ENCODE measurements around the gene RORB. TPM values are rescaled to one million over a fixed set of nuclear protein-coding genes. Genes with fewer than 3 reads are reported as not detected.

The RORB gene
- total and polyA plus RNA-seq, 11 donors: 0.53 to 10.2 (median 3.4) TPM

DNA sequence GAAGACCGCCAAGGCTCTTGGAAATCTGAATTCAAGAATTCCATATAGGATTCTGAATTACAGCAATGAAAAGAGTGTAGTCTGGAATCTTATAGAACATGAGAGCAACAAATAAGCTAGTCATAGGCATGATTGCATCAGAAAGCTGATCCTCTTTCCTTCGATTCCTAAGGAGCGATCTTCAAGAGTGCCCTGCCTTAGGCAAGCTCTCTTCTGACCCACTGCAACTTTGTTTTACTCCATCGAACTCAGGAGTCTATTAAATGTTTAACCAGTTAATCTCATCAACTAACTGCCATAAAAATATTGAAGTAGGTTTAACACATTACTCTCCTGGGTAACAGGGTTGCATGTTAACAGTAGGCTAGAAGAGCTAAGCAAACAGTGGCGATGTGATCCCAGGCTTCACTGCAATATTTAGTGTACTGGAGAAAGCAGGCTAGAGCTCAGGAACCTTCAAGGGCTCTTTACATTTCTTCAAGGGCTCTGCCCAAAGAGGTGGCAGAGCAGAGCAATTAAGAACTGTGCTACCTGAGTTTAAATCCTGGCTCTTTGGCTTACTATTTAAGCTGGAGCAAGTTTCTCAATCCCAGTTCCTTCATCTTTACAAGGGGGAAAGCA is 146.3 kb downstream of the RORB start:
- DNase-seq: no peak
- ATAC-seq: no peak
- Histone ChIP-seq H3K4me1 (no peaks in the 10 kb centered on the region), H3K27ac (no peak overlapping the region), H3K4me3 (no peak overlapping the region), H3K9me3 (no peaks in the 10 kb centered on the region), H3K27me3 (no peaks in the 10 kb centered on the region), H3K36me3 (no peaks in the 10 kb centered on the region)
- WGBS, 4 donors: 82 to 86% (median 85%) methylated on average over 5 of the region's 5 CpGs
- intact Hi-C loops (cut with DNase I): no loop called here
- TF ChIP-seq, protein P1, sequence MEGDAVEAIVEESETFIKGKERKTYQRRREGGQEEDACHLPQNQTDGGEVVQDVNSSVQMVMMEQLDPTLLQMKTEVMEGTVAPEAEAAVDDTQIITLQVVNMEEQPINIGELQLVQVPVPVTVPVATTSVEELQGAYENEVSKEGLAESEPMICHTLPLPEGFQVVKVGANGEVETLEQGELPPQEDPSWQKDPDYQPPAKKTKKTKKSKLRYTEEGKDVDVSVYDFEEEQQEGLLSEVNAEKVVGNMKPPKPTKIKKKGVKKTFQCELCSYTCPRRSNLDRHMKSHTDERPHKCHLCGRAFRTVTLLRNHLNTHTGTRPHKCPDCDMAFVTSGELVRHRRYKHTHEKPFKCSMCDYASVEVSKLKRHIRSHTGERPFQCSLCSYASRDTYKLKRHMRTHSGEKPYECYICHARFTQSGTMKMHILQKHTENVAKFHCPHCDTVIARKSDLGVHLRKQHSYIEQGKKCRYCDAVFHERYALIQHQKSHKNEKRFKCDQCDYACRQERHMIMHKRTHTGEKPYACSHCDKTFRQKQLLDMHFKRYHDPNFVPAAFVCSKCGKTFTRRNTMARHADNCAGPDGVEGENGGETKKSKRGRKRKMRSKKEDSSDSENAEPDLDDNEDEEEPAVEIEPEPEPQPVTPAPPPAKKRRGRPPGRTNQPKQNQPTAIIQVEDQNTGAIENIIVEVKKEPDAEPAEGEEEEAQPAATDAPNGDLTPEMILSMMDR (IDR thresholded peaks at IDR 0.05): no peak
- TF ChIP-seq POLR2A (IDR thresholded peaks at IDR 0.05): no peak

DNA sequence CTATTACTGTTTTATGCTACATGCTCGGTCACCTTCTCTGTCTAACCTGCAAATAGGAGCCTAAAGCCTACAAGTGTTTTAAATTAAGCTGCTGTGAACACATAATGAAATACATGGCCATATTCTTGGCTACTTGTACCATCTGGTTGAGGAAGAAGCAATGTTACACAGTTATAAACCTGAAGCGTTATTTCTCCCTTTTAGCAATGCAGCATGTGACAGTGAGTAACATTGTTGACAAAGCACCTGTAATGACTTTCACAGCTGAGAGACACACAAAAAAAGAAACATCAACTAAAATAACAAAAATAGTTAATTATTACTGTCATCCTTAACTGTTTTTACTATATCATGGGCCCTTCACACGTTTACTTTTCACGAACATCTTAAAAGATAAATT is 146.9 kb downstream of the RORB start:
- Histone ChIP-seq H3K27me3 (no peaks in the 10 kb centered on the region), H3K4me1 (no peaks in the 10 kb centered on the region), H3K9me3 (no peaks in the 10 kb centered on the region), H3K27ac (no peak overlapping the region), H3K4me3 (no peak overlapping the region), H3K36me3 (no peaks in the 10 kb centered on the region)
- 78 to 87% (median 81%) methylated on average over 4 of the region's 4 CpGs for WGBS, 4 donors
- TF ChIP-seq, protein P1 (IDR thresholded peaks at IDR 0.05): no peak
- TF ChIP-seq POLR2A (IDR thresholded peaks at IDR 0.05): no peak
- DNase-seq (no peak), ATAC-seq (no peak)
- intact Hi-C loops (cut with DNase I): no loop called here

DNA sequence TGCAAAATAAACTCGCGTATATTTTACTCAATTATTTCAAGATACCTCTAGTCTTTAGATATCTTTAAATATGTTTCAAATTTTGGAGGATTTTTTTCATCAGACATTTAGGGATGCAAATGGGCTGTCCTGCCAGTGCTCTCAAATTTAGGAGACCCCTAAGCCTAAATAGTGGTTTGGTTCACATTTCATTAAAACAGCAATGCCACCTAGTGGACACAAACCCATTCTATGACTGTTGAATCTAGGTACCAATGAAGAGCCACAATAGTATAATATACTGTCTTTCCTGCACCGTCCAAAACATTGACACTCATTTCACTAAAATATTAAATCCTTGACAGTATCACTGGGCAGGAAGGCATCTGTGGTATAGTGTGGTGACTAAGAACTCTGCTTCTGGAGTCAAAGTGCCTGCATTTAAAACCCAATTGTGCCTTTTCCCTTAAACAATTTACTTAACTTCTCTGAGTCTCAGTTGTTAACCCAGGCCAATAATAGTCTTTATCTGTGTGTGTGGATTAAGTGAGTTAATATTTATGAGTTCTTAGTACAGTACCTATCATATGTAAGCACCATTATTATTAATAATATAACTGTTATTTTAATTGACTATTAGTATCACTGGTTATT is 148.0 kb downstream of the RORB start:
- Histone ChIP-seq H3K4me3 (no peak overlapping the region), H3K27ac (no peak overlapping the region), H3K9me3 (no peaks in the 10 kb centered on the region), H3K27me3 (no peaks in the 10 kb centered on the region), H3K36me3 (no peaks in the 10 kb centered on the region), H3K4me1 (no peaks in the 10 kb centered on the region)
- intact Hi-C loops (cut with DNase I): no loop called here
- DNase-seq: no peak
- WGBS, 4 donors: 66 to 75% (median 70%) methylated on average over 3 of the region's 3 CpGs
- no peak for TF ChIP-seq POLR2A (IDR thresholded peaks at IDR 0.05)
- TF ChIP-seq, protein P1 (IDR thresholded peaks at IDR 0.05): peak; percentile 19 to 52 (median 35)
- ATAC-seq: no peak

DNA sequence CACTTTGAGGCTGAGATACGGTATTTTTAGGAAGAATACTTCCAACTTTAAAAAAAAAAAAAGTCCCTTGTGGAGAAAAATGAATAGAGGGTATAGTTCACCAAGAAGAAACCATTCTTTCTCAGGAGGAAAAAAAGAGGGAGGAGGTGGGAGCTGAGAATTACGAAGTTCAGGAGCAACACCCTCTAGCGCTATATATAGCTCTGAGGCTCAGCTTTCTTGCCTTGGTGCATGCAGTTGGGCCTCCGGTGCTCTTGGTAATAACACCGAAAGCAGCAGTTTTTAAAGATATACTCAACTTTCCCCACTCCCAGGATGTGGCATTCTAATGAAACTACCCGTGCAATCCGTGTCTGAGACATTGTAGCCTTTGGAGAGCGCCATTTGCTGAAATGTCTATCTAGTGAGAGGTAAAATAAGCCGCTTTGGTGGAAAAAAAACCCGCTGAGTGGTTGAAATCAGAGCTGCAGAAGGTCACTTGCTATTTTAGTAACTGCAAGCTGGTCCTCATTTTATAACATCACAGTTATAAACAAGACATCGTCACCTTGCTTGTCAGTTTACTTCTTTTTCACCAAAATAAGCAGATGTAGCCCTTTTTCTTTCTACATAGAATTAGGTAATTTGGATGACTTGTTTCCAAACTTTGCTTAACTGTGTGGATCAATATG is 156.4 kb downstream of the RORB start:
- H3K9me3 ChIP-seq: no peaks in the 10 kb centered on the region
- no peaks in the 10 kb centered on the region for H3K27me3 ChIP-seq
- ATAC-seq (peak in 1 of 4 donors; percentile 58), DNase-seq (no peak)
- H3K36me3 ChIP-seq: no peaks in the 10 kb centered on the region
- TF ChIP-seq POLR2A (IDR thresholded peaks at IDR 0.05): no peak
- TF ChIP-seq, protein P1 (IDR thresholded peaks at IDR 0.05): no peak
- WGBS, 4 donors: 49 to 54% (median 52%) methylated on average over 11 of the region's 11 CpGs
- no peak overlapping the region for H3K4me3 ChIP-seq
- intact Hi-C loops (cut with DNase I): loop anchor here in 1 of 10 donors (2.0 kb wide), 1 partner anchor 15 kb away; no protein-coding TSS in a partner anchor
- H3K27ac ChIP-seq: no peak overlapping the region
- no peaks in the 10 kb centered on the region for H3K4me1 ChIP-seq
